ENCODE data around the gene ESF1. TPM values are rescaled to one million over a fixed set of nuclear protein-coding genes. Genes with fewer than 3 reads are reported as not detected.

ESF1 gene
- total RNA-seq, 1 donor = 7.0 TPM

GRCh38 chr20:13800728-13801134 lies 16.0 kb upstream of the ESF1 start:
- Histone ChIP-seq H3K4me1 (ENCODE audit: insufficient read depth, low read length) (no peaks in the 10 kb centered on the region), H3K27me3 (ENCODE audit: insufficient read depth, low read length) (no peaks in the 10 kb centered on the region)

GRCh38 chr20:13799974-13800373 lies 15.3 kb upstream of the ESF1 start:
- Histone ChIP-seq H3K9me3 (ENCODE audit: low read depth, low read length) (no peaks in the 10 kb centered on the region), H3K27me3 (ENCODE audit: insufficient read depth, low read length) (no peaks in the 10 kb centered on the region), H3K4me3 (ENCODE audit: low read length) (no peak overlapping the region), H3K4me1 (ENCODE audit: insufficient read depth, low read length) (no peaks in the 10 kb centered on the region)

More at GRCh38 chr20:13800728-13801134, 16.0 kb upstream of the ESF1 start:
- Histone ChIP-seq H3K4me3 (ENCODE audit: low read length) (no peak overlapping the region), H3K9me3 (ENCODE audit: low read depth, low read length) (no peaks in the 10 kb centered on the region)

GRCh38 chr20:13799040-13799439 lies 14.3 kb upstream of the ESF1 start:
- no peaks in the 10 kb centered on the region for H3K9me3 ChIP-seq (ENCODE audit: low read depth, low read length)
- no peak overlapping the region for H3K4me3 ChIP-seq (ENCODE audit: low read length)
- no peaks in the 10 kb centered on the region for H3K4me1 ChIP-seq (ENCODE audit: insufficient read depth, low read length)
- no peaks in the 10 kb centered on the region for H3K27me3 ChIP-seq (ENCODE audit: insufficient read depth, low read length)

GRCh38 chr20:13794667-13795066 lies 9.9 kb upstream of the ESF1 start:
- peaks cover 4% of the 10 kb centered on the region for H3K4me1 ChIP-seq (ENCODE audit: insufficient read depth, low read length)
- H3K4me3 ChIP-seq (ENCODE audit: low read length) = no peak overlapping the region
- H3K9me3 ChIP-seq (ENCODE audit: low read depth, low read length) = no peaks in the 10 kb centered on the region
- H3K27me3 ChIP-seq (ENCODE audit: insufficient read depth, low read length) = no peaks in the 10 kb centered on the region

- Histone ChIP-seq H3K27me3 (ENCODE audit: insufficient read depth, low read length) (no peaks in the 10 kb centered on the region), H3K4me1 (ENCODE audit: insufficient read depth, low read length) (peaks cover 4% of the 10 kb centered on the region), H3K4me3 (ENCODE audit: low read length) (no peak overlapping the region), H3K9me3 (ENCODE audit: low read depth, low read length) (no peaks in the 10 kb centered on the region)
These were observed 8.3 kb upstream of the ESF1 start for GRCh38 chr20:13793001-13793400.

- Histone ChIP-seq H3K9me3 (ENCODE audit: low read depth, low read length) (no peaks in the 10 kb centered on the region), H3K27me3 (ENCODE audit: insufficient read depth, low read length) (no peaks in the 10 kb centered on the region), H3K4me3 (ENCODE audit: low read length) (no peak overlapping the region), H3K4me1 (ENCODE audit: insufficient read depth, low read length) (peaks cover 4% of the 10 kb centered on the region)
These were observed 7.1 kb upstream of the ESF1 start for GRCh38 chr20:13791540-13792459.

- Histone ChIP-seq H3K9me3 (ENCODE audit: low read depth, low read length) (no peaks in the 10 kb centered on the region), H3K4me1 (ENCODE audit: insufficient read depth, low read length) (peaks cover 14% of the 10 kb centered on the region), H3K27me3 (ENCODE audit: insufficient read depth, low read length) (no peaks in the 10 kb centered on the region), H3K4me3 (ENCODE audit: low read length) (no peak overlapping the region)
These were observed 6.0 kb upstream of the ESF1 start for GRCh38 chr20:13790708-13791107.

- Histone ChIP-seq H3K4me3 (ENCODE audit: low read length) (no peak overlapping the region), H3K27me3 (ENCODE audit: insufficient read depth, low read length) (no peaks in the 10 kb centered on the region), H3K9me3 (ENCODE audit: low read depth, low read length) (no peaks in the 10 kb centered on the region), H3K4me1 (ENCODE audit: insufficient read depth, low read length) (peaks cover 25% of the 10 kb centered on the region)
These were observed 3.6 kb upstream of the ESF1 start for GRCh38 chr20:13788167-13788834.

GRCh38 chr20:13786143-13786828 lies 1.6 kb upstream of the ESF1 start:
- Histone ChIP-seq H3K27me3 (ENCODE audit: insufficient read depth, low read length) (no peaks in the 10 kb centered on the region), H3K4me3 (ENCODE audit: low read length) (no peak overlapping the region), H3K4me1 (ENCODE audit: insufficient read depth, low read length) (peaks cover 21% of the 10 kb centered on the region), H3K9me3 (ENCODE audit: low read depth, low read length) (no peaks in the 10 kb centered on the region)

GRCh38 chr20:13784271-13784892 lies 337 bp downstream of the ESF1 start:
- Histone ChIP-seq H3K4me1 (ENCODE audit: insufficient read depth, low read length) (peaks cover 21% of the 10 kb centered on the region), H3K9me3 (ENCODE audit: low read depth, low read length) (no peaks in the 10 kb centered on the region), H3K27me3 (ENCODE audit: insufficient read depth, low read length) (no peaks in the 10 kb centered on the region), H3K4me3 (ENCODE audit: low read length) (peak overlapping the region; percentile 92)

GRCh38 chr20:13783528-13783927 lies 1.2 kb downstream of the ESF1 start:
- Histone ChIP-seq H3K4me3 (ENCODE audit: low read length) (no peak overlapping the region), H3K4me1 (ENCODE audit: insufficient read depth, low read length) (peaks cover 21% of the 10 kb centered on the region), H3K9me3 (ENCODE audit: low read depth, low read length) (no peaks in the 10 kb centered on the region), H3K27me3 (ENCODE audit: insufficient read depth, low read length) (no peaks in the 10 kb centered on the region)

GRCh38 chr20:13778827-13779226 lies 5.9 kb downstream of the ESF1 start:
- Histone ChIP-seq H3K4me3 (ENCODE audit: low read length) (no peak overlapping the region), H3K4me1 (ENCODE audit: insufficient read depth, low read length) (peaks cover 5% of the 10 kb centered on the region), H3K27me3 (ENCODE audit: insufficient read depth, low read length) (no peaks in the 10 kb centered on the region), H3K9me3 (ENCODE audit: low read depth, low read length) (no peaks in the 10 kb centered on the region)

GRCh38 chr20:13777171-13777601 lies 7.5 kb downstream of the ESF1 start:
- H3K4me3 ChIP-seq (ENCODE audit: low read length) = no peak overlapping the region

GRCh38 chr20:13775867-13776266 lies 8.9 kb downstream of the ESF1 start:
- Histone ChIP-seq H3K4me1 (ENCODE audit: insufficient read depth, low read length) (no peaks in the 10 kb centered on the region), H3K9me3 (ENCODE audit: low read depth, low read length) (no peaks in the 10 kb centered on the region), H3K4me3 (ENCODE audit: low read length) (no peak overlapping the region), H3K27me3 (ENCODE audit: insufficient read depth, low read length) (no peaks in the 10 kb centered on the region)

More at GRCh38 chr20:13777171-13777601, 7.5 kb downstream of the ESF1 start:
- Histone ChIP-seq H3K4me1 (ENCODE audit: insufficient read depth, low read length) (no peaks in the 10 kb centered on the region), H3K9me3 (ENCODE audit: low read depth, low read length) (no peaks in the 10 kb centered on the region), H3K27me3 (ENCODE audit: insufficient read depth, low read length) (no peaks in the 10 kb centered on the region)

- Histone ChIP-seq H3K27me3 (ENCODE audit: insufficient read depth, low read length) (no peaks in the 10 kb centered on the region), H3K4me3 (ENCODE audit: low read length) (no peak overlapping the region), H3K9me3 (ENCODE audit: low read depth, low read length) (no peaks in the 10 kb centered on the region), H3K4me1 (ENCODE audit: insufficient read depth, low read length) (no peaks in the 10 kb centered on the region)
These were observed 12.2 kb downstream of the ESF1 start for GRCh38 chr20:13772529-13772928.

Data from mononuclear cell (primary cell).